Amniotic epithelial cell (primary cell): ENCODE data around the gene FKBP15.
"Not testable (repeated sequence)": the region's sequence is repeated elsewhere in the genome, so short reads cannot be mapped to it uniquely, and the experiment has no call there.

Source experiments
- DNase-seq: peaks from one replicate; pipeline ENCODE4 v3.0.0-alpha.2; 2010; ENCODE audit warnings: low read depth

The FKBP15 gene, protein sequence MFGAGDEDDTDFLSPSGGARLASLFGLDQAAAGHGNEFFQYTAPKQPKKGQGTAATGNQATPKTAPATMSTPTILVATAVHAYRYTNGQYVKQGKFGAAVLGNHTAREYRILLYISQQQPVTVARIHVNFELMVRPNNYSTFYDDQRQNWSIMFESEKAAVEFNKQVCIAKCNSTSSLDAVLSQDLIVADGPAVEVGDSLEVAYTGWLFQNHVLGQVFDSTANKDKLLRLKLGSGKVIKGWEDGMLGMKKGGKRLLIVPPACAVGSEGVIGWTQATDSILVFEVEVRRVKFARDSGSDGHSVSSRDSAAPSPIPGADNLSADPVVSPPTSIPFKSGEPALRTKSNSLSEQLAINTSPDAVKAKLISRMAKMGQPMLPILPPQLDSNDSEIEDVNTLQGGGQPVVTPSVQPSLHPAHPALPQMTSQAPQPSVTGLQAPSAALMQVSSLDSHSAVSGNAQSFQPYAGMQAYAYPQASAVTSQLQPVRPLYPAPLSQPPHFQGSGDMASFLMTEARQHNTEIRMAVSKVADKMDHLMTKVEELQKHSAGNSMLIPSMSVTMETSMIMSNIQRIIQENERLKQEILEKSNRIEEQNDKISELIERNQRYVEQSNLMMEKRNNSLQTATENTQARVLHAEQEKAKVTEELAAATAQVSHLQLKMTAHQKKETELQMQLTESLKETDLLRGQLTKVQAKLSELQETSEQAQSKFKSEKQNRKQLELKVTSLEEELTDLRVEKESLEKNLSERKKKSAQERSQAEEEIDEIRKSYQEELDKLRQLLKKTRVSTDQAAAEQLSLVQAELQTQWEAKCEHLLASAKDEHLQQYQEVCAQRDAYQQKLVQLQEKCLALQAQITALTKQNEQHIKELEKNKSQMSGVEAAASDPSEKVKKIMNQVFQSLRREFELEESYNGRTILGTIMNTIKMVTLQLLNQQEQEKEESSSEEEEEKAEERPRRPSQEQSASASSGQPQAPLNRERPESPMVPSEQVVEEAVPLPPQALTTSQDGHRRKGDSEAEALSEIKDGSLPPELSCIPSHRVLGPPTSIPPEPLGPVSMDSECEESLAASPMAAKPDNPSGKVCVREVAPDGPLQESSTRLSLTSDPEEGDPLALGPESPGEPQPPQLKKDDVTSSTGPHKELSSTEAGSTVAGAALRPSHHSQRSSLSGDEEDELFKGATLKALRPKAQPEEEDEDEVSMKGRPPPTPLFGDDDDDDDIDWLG

DNA sequence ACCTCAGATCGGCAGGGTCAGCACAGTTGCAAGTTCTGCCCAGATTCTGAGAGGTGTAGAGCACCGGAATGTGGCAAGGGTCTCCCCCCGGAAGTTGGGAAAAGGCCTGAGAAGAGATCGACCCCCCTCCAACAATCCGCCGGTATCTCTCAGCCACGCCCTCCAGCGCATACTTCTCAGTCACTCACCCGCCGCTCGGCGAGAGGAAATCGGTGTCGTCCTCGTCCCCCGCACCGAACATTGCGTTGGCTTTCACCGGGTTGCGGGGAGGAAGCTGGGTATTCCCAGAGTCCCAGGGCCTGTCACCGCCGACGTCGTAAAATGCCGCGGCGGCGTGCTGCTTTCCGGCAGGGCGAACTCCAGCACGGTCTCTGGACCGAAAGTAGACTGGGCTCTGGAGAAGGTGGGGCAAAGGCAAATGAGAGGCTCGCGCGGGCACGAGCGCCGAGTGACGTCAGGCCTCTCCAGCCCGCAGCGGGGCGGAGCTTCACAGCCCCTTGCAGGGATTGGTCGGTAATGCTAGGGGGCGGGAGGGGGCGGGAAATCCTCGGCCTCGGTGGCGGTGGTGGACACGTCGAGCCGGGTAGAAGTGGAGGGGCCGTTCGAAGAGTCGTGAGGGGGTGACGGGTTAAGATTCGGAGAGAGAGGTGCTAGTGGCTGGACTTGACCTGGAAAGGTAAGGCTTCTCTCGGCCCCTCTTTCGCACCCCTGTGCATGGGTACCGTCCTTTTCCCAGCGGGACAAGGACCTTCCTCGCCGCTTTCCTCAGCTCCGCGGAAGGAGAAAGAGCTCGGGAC lies at the start of gene FKBP15, which contains the start of gene SLC31A1:
Gene FKBP15 (minus strand): TSS at position 275 of the 797 bp plus-strand sequence. CDS start 34 bp downstream, at position 241.
Gene SLC31A1 (plus strand): TSS at position 542 of the 797 bp plus-strand sequence. CDS start 34,605 bp downstream, outside the sequence.
- peak; percentile 98 for DNase-seq

DNA sequence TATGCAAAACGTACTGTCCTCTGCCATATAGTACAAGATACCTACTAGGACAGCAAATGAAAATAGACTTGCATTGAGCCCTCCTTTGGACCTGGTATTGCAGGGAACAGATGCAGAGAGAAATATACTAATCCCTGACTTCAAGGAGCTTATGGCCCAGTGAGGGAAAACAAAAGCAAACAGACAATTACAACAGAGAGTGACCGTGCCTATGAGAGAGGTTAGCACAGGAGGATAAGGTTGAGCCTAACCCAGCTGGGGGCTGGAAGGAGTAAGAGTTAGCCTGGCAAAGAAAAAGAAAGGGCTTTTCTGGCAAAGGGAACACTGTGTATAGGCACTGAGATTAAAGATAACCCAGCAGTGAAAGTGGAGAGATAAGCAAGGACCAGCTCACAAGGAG lies 48.8 kb upstream of the FKBP15 start:
- DNase-seq = no peak

DNA sequence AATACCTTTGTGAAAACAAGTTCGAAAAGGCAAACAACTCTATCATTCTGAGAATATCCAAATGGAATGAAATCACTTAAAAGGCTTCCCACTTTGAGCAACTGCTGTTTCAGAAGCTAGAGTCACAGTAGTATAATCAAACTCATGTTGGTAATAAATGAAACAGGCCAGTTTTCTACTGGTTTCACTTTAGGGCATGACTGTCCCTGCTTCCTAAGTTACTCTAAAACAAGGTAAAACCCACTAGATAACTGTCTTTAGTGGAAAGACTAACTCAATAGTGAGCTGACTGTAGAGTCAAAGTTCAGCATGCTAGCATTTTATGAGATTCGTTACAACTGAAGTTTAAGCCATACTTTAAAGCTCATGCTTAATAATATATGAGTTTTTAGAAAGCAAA lies 48.3 kb upstream of the FKBP15 start:
- DNase-seq = no peak

DNA sequence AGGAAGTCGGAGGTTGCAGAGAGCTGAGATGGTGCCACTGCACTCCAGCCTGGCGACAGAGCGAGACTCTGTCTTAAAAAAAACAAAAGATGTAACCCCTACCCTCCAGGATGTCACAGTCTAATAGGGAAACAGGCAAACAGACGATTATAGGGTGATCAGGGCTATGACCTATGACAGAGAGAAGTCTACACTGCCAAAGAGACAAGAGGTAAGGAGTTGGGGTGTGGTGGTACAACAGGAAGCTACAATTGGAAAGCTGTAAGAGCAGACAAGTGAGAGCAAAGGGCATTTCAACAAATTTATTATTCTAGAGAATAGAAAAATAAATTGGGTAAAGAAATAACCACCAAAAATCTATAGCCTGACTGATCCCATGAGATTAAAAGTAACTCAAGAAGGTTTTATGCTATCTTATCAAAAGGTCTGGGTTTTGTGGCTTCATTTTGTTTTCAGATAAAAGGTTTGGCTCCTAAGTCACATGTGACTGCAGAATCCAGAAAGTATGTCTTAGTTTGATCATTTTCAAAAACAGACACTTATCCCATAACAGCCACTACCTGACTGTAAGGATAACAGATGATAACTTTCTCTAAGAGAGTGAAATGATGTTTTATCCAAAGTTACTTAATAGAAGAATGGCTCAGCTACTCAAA lies 47.0 kb upstream of the FKBP15 start:
- DNase-seq = no peak

DNA sequence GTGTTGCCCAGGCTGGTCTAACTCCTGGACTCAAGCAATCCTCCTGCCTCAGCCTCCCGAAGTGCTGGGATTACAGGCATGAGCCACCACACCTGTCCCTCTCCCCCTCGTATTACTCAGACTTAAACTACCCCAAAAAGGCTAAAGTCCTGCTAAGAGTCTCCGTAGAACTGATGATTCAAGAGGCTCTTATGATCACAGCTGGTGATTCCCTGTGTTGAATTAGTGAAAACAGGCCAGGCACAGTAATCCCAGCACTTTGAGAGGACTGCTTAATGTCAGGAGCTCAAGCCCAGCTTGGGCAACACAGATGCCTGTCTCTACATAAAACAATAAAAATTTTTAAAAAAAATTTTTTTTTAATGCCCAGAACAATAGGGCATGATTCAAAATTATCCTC lies 45.1 kb upstream of the FKBP15 start:
- peak; percentile 21 for DNase-seq

DNA sequence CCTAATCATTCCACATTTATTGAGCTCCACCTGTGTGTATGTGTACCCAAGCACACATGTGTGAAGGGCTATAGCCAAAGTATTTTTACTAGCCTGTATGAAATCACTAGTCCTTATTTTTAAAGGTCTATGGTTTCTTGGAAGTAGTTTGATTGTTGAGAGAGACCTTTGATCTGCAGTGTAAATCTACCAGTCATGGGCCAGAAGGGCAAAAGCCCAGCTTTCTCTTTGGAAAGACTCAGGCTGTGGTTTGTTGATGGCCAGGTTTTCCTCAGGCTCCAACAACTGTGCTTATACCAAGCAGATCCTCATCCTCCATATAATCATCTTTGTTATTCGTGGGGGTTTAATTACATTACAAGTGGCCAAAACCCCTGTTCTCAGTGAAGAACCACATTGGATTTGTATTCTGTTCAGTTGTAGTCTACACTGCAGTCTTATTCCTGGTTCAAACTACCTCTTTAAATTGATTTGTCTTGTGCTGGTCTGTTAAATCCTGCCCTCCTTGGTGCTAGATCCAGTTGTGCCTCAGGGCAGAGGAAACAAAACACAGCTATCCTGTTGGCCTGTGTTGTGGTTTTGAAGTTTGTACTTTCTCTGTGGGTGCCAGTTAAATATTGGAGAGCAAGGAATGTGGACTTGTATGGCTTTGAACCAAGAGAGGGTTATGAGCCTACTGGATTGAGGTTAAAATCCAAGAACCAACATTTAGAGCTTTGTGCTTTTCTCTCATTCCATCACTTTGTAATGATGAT lies 41.0 kb upstream of the FKBP15 start:
- no peak for DNase-seq

DNA sequence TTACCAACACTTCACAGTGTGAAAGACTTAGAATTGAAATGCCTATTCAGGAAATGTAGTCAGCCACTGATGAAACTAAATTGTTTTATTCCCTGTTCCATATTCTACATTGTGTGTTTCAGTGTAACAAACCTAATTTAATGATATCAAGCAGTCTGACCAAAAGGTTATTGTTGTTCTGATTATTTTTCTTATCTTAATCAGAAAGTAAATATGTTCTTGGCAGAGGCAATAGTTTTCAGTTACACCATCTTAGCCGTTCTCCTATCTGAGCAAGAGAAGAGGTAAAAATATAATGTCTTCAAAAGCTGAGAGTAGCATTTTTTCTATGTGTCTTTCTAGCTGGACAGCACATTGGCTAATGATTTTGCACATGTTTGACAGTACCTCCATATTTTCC lies 37.2 kb upstream of the FKBP15 start:
- DNase-seq = no peak

DNA sequence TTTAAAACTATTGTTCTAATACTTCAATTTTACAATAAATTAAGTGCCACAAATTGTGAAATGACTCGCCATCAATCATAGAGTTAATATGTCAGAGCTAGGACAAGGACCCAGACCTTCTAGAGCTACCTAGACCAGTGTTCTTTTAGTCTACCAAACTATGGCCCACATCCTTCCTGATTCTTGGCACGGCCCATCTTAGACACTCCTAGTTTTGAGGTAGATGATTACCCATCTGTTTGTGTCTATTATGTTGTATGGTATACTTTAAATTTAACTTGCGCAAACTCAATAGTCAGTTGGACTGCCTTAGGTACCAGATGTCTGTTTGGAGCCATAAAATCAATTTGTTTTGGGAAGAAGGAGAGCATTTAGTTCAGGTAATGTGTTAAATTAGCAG lies 36.8 kb upstream of the FKBP15 start:
- DNase-seq = no peak

DNA sequence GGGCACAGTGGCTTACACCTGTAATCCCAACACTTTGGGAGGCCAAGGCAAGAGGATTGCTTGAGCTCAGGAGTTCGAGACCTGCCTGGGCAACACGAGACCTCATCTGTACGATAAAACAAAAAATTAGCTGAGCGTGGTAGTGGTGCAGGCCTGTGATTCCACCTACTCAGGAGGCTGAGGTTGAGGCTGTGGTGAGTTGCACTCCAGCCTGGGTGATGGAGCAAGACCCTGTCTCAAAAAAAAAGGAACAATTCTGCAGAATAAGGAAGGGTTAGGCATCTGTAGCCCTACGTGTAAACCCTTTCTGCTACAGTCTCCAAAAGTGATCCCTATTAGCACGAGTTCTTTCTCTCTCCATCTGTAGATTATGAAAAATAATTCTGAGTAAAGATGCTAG lies 34.4 kb upstream of the FKBP15 start:
- no peak for DNase-seq

DNA sequence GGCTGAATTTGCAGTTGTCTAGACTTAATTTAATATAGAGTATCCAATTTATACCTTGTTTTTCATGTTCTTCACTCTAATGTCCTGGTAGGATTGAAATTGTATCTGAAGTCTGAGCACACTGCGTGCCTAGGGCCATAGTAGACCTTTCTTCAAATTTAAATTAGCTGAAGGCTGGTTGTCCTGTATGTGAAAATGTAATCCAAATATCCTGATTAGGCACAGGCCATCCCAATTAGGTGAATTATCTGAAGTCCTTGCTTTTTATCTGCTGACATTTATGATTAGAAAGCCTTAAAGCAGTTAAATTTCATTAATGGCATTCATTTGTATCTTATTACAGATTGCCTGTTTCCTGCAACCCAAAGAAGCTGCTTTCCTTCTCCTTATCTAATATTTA lies 33.9 kb upstream of the FKBP15 start:
- DNase-seq = no peak

DNA sequence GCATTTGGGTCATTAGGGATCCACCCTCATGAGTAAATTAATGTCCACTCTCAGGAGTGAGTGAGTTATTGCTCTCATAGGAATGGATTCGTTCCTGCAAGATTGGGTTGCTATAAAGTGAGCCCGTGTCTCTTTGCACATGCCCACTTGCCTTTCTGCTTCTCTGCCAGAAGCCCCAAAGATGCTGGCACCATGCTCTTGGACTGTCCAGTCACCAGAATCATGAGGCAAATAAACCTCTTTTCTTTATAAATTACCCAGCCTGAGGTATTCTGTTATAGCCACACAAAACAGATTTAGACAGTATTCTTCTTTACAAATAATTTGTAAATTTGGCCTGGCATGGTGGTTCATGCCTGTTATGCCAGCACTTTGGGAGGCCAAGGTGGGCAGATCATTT lies 29.7 kb upstream of the FKBP15 start:
- DNase-seq = no peak

DNA sequence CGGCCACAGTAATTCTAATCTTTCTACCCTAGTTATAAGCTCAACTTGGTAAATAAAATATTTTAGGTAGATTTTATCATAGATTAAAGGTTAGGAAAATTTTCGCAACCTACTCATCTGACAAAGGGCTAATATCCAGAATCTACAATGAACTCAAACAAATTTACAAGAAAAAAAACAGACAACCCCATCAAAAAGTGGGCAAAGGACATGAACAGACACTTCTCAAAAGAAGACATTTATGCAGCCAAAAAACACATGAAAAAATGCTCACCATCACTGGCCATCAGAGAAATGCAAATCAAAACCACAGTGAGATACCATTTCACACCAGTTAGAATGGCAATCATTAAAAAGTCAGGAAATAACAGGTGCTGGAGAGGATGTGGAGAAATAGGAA lies 28.6 kb upstream of the FKBP15 start:
- DNase-seq = not testable (repeated sequence)

DNA sequence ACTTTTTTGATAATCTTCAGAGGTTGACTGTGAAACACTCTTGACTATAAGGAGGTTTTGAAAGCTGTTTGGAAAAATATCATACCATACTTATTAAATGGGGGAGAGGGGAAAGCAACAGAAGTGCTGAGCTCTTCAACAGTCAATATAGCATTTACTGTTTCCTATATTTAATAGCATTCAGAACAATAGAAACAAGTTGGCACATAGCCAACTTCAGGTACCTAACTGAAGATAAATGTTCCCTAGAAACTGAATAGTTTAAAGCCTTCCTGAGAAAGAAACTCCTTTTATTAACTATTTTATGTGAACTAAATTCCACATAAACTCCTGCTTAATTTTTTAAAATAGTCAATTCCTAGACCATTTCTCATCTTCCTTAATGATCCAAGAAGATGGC lies 26.6 kb upstream of the FKBP15 start:
- no peak for DNase-seq

DNA sequence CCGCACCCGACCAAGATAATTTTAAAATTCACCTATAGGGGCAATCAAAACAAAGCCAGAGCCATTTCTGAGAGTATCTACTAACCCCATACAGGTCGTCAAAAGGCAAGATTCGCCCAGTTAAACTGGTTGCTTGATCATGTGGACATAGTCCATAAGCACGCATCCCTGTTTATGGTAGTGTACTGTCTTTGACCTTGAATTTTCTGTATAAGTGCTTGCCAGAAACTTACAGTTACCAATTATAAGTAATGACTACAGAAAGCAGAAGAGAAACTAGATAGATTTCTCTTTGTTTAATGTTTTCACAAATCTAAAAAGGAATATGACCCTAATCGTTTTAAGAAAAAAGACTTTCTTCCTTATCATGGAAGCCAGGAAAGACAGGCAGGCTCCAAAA lies 25.9 kb upstream of the FKBP15 start:
- DNase-seq = no peak

DNA sequence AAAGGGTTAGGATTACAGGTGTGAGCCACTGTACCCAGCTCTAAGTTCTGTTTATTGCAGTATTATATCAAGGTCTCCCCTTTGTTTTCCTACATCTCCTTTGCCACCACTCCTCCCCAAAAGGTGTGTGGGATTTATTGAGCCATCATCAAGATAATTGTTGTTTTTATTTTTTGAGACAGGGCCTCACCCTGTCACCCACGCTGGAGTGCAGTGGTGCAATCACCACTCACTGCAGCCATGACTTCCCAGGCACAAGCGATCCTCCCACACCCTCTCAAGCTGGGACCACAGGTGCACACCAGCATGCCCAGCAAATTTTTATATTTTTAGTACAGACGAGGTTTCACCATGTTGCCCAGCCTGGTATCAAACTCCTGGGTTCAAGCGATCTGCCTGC lies 24.8 kb upstream of the FKBP15 start:
- DNase-seq = no peak

DNA sequence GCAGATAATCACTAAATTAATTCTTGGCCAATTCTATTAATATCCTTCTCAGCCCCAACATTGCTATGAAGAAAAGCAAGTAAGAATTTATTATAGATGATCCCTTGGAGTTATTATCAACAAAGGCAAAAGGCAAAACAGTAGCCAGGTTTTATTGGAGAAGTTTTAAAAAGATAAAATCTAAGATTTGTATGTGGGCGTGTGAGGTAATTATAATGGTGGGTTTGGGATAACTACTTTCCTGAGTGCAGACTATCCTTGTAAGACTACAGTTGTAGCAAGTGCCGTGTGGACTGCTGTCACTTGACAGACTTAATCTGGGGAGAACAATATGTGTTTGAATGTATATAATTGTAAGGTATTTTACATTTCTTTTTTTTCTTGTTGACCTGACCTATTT lies 23.5 kb upstream of the FKBP15 start:
- no peak for DNase-seq

DNA sequence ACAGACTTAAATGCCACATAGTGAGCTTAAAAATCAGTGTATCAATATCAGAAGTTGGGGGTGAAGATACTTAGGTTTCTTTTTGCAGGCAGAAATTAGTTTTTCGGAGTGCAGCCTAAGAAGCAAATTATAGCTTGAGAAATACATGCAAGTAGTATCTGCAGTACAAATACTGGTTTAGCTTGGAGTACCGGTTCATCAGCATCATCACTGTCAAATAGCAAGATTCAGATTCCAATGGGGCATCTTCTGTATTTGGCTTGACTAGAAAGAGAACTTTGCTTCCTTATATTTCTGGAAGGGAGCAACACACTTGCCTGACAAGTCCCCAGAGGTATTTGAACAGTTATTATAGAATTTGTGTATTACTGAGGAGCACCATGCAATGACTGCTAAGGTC lies 20.1 kb upstream of the FKBP15 start:
- no peak for DNase-seq

DNA sequence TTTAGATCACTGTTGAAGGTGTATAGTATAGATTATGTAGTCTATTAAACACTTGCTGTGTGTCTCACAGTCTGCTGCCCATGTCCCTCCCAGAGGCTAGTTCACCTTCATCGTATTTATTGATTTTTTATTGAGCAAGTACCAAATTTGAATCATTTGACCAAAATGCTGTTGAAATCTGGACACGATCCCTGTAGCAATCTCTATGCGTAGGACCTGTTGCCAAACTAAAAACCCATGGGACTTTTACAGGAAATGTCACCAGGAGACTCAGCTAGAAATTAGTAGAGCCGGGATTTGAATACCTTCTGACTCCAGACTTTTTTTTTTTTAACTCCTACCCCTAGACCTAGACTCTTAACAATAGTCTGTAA lies 17.8 kb upstream of the FKBP15 start:
- no peak for DNase-seq

DNA sequence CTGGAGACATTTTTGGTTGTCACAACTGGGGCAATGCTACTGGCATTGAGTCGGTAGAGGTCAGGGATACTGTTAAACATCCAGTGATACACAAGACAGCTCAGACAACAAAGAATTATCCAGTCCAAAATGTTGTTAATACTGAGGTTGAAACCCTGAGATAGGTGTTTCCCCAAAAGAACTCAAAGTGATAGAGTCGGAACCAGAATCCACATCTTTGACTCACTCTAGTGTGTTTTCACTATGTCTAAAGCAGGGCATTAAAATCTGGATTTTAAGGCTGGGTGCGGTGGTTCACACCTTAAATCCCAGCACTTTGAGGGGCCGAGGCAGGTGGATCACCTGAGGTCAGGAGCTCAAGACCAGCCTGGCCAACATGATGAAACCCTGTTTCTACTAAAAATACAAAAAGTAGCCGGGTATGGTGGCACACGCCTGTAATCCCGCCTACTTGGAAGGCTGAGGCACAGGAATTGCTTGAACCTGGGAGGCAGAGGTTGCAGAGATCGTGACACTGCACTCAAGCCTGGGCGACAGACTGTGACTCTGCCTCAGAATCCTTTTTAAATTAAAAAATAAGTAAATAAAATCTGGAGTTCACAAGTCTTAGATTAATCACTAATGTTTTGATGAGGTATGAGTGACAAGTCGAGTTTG lies 17.3 kb upstream of the FKBP15 start:
- DNase-seq = no peak

DNA sequence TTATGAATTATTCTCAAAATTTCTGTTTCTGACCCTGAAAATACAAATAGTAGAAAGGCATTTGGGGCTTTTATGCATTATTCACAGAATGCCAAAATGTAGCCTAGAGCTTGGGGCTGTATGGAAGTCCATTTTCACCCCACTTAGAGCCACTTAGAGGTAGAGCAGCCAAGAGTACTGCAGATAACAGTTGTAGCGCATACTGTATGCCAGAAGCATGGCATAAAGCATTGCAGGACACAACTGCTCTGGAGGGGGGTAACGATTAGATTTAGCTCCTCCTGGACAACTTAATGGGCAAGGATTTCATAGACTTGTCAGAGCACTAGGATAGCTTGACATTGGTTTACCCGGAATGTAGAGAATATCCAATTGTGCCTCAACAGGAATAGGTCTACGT lies 15.9 kb upstream of the FKBP15 start:
- DNase-seq = no peak
